Endothelial cell of hepatic sinusoid (primary cell): ENCODE results near the gene MASP2.
"Not testable (repeated sequence)": the region's sequence is repeated elsewhere in the genome, so short reads cannot be mapped to it uniquely, and the experiment has no call there.

ENCODE experiments used
- in situ Hi-C: cut with HindIII; loops from 2 replicates; pipeline ENCODE4 v1.10.0; 2017; ENCODE audit warnings: low sequenced_read_pairs

MASP2 gene

DNA sequence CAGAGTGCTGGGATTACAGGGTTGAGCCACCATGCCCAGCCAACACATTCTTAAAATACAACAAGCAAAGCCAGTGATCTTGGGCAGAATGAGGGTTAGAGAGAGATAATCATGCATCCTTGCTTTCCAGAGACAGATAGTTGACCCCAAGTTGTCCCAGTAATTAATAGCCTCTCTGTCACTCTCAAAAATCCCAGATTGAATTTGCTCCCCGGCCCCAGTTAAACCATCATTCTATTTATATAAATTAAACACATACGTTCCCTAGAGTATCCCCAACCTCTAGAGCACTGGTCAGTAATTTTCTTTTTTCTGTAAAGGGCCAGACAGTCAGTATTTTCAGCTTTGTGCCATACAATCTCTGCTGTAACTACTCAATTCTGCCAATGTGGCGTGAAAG is 50.9 kb downstream of the MASP2 start:
- in situ Hi-C loops, result no loop called here

DNA sequence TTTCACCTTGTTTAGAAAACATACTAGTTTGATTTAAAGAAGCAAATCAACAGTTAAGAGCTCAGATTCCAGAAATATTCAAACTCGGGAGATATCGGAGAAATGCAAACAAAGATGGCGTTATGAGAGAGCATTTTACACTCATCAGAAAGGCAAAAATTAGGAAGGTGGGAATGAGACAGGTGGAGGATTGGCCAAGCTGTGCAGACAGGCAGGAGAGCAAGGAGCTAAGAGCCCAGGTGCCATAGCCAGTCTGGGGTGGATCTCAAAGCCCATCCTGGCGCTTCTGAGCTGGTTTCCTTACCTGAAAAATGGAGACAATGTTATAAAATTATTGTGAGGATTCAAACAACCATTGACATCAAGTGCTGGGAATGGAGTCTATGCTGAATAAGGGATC is 54.2 kb downstream of the MASP2 start:
- in situ Hi-C loops, result no loop called here

DNA sequence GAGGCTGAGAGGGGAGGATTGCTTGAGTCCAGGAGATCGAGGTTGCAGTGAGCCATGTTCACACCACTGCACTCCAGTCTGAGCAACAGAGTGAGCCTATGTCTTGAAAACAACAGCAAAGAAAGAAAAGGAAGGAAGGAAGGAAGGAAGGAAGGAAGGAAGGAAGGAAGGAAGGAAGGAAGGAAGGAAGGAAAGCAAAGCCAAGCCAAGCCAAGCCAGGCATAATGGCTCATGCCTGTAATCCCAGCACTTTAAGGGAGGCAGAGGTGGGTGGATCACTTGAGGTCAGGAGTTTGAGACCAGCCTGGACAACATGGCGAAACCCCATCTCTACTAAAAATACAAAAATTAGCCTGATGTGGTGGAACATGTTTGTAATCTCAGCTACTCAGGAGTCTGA is 55.0 kb downstream of the MASP2 start:
- in situ Hi-C loops, result not testable (repeated sequence)

DNA sequence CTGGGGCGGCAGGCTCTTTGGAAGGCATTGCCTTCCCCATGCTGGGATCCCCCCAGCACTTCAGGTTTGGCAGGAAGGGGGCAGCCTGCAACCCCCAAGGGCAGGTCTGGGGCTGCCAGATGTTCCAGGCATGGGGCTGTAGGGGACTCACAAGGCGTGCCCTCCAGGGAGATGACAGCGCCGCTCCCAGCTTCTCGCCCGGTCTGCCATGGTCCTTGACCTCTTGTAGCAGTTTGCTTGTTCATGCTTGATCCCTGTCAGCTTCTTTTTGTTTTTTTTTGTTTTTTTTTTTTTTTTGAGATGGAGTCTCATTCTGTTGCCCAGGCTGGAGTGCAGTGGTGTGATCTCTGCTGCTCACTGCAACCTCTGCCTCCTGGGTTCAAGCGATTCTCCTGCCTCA is 56.2 kb downstream of the MASP2 start:
- in situ Hi-C loops, result no loop called here

DNA sequence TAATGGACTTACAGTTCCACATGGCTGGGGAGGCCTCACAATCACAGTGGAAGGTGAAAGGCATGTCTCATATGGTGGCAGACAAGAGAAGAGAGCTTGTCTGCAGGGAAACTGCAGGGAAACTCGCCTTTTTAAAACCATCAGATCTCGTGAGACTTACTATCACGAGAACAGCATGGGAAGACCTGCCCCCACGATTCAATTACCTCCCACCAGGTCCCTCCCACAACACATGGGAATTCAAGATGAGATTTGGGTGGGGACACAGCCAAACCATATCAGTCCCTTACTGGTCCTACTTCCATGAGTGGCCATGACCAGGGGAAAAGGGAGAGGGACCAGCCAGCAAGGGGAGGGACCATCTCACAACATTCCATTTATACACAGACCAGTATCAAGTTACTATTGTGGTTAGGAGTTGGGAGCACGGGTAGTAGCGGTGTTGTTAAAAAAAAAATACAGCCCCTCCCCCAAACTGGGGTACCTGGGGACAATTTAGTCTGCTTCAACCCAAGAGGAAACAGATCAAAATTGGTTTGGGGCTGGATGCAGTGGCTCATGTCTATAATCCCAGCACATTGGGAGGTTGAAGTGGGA is 57.0 kb downstream of the MASP2 start:
- in situ Hi-C loops, result not testable (repeated sequence)

DNA sequence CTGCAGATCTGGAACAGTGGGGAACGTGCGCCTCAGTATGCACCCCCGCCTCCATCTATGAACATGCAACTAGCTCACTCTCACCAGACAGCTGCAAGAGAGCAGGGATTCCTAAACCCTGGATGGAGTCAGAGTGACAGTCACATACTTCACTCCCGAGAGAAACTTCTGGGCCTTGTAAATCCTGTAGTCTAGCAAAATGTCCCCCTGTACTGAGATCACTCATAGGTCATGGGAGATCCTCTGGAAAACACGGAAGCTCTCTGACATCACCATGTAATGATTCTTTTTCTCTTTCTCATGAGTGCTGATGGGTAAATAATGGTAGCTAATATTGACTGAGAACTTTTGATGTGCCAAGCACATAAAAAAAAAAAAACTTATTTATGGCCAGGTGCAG is 57.9 kb downstream of the MASP2 start:
- in situ Hi-C loops, result no loop called here

DNA sequence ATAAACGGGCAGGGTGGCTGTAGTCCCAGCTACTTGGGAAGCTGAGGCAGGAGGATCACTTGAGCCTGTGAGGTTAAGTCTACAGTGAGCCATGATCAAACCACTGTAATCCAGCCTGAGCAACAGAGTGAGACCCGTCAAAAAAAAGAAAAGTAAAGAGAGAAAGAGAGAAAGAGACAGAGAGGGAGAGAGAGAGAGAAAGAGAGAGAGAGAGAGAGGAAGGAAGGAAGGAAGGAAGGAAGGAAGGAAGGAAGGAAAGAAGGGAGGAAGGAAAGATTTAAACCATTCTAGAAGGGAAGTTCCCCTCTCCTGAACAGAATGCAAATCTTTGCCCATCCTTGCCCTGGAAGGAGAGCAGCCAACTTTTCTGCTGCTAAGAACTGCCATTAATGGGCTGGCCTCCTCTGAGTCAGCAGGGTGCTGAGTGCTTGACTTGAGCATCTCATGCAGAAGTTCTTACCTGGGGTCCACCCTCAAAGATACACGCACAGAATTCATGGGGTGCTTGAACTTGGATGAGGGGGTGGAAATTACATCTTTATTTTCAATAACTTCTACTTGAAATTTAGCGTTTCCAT is 59.1 kb downstream of the MASP2 start:
- in situ Hi-C loops, result no loop called here

DNA sequence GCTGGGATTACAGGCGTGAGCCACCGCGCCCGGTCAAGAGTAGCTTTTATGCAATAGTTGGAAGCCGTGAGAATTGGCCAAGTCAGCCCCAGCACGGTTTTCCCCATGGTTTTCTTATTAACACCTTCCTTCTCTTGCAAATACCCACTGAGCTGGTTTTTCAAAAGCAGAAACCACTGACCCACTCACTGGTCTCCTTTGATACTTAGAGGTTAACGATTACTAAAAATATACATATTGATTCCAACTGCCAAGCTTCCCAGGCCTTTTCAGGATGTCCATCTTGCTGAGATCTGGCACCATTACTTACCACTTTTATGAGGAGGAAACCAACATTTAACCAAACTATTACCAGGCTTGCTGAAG is 60.5 kb downstream of the MASP2 start:
- in situ Hi-C loops, result no loop called here

DNA sequence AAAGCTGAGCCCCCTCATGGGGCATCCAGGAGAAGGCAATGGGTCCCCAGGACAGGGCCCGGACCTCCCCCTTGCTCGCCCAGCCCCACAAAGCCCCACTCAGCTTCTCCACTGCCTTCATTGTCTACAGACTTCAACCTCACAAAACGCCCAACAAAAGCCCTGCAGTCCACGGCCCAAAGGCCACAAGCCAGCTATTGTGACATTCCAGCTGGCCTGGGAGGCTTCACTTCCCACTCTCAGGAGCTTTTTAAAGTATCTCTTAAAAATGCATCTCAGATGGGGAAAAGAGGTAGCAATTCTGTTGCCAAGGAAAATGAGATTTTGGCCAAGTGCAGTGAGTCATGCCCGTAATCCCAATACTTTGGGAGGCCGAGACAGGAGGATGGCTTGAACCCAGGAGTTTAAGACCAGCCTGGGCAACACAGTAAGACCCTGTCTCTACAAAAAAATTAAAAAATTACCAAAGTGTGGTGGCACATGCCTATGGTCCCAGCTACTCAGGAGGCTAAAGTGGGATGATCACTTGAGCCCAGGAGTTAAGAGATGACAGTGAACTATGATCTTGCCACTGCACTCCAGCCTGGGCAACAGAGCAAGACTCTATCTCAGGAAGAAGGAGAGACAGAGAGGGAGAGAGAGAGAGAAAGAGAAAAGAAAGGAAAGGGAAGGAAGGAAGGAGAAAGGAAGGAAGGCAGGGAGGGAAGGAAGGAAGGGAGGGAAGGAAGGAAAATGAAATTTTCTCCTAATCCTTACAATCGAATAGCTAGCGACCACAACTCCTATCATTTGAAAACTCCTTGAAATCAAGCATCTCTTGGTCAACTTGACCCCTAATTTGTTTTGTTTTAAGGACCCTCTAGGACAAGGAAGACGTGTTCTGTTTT is 66.0 kb downstream of the MASP2 start:
- in situ Hi-C loops, result no loop called here

DNA sequence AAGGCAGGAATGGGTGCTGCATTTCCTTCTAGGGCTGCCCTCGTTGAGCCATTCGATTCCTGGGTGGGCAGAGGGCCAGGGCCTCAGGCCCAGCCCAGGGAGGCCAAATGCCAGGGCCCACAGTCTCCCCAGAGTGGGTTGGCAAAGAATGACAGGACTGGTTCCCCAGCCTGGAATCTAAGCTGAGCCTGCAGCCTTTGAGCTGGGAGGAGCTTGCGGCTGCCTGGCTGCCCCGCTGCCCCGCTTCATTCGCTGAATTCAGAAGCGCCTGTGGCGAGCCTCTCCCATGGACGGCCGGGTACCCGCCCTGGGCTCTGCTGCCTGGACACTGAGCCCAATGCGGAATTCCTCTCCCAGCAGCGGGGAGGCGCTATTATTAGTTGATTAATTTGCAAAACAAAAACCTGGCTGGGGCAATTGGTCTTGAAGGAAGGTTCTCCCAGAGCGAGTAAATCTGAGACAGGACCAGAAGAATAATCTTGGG is 66.9 kb downstream of the MASP2 start:
- in situ Hi-C loops, result no loop called here

DNA sequence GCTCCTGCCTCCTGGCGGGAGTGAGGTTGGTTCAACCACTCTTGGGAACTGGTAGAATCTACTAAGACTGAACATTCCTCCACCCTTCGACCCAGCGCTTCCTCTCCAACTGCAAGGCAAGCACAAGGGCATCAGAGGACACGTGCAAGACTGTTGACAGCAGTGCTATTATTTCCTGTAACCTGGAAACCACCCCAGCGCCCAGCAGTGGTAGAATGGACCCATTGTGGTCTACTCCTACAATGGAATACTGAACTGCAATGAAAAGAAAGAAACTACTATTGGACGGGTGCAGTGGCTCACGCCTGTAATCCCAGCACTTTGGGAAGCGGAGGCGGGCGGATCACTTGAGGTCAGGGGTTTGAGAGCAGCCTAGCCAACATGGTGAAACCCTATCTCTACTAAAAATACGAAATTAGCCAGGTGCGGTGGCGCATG is 67.5 kb downstream of the MASP2 start:
- in situ Hi-C loops, result no loop called here

DNA sequence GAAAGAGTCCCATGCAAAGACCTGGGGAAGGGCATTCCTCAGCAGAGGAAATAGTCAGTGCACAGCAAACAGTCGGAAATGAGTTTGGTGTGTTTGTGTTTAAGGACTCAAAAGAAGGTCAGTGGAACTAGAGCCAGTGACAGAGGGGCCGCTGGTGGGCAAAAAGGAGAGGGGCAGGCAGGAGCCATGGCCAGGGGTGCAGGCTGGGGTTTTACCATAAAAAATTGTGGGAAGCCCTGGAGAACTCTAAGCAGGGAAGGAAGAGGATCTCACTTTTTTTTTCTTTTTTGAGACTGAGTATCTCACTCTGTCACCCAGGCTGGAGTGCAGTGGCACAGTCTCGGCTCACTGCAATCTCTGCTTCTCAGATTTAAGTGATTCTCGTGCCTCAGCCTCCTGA is 68.3 kb downstream of the MASP2 start:
- in situ Hi-C loops, result no loop called here
